ENCODE data around the gene FUT8.

The FUT8 gene

DNA sequence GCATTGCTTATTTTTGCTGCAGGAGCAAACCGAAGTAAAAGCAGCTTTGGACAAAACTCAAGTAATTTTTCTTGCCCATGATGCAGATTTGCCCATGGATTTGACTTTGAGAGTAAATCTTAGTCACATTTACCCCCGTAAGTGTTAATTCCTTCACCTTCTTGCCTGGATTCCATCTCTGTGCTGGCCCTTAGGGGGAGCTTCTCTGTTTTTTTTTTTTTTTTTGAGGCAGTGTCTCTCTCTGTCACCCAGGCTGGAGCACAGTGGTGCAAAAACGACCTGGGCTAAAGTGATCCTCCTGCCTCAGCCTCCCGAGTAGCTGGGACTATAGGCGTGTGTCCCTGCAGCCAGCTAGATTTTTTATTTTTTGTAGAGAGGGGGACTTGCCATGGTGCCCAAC, 210.2 kb downstream of the FUT8 start:
- no peaks in the 10 kb centered on the region for H4K20me1 ChIP-seq (ENCODE audit: insufficient read depth)
- TF ChIP-seq, protein P1, sequence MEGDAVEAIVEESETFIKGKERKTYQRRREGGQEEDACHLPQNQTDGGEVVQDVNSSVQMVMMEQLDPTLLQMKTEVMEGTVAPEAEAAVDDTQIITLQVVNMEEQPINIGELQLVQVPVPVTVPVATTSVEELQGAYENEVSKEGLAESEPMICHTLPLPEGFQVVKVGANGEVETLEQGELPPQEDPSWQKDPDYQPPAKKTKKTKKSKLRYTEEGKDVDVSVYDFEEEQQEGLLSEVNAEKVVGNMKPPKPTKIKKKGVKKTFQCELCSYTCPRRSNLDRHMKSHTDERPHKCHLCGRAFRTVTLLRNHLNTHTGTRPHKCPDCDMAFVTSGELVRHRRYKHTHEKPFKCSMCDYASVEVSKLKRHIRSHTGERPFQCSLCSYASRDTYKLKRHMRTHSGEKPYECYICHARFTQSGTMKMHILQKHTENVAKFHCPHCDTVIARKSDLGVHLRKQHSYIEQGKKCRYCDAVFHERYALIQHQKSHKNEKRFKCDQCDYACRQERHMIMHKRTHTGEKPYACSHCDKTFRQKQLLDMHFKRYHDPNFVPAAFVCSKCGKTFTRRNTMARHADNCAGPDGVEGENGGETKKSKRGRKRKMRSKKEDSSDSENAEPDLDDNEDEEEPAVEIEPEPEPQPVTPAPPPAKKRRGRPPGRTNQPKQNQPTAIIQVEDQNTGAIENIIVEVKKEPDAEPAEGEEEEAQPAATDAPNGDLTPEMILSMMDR (conservative IDR thresholded peaks at IDR 0.05; ENCODE audit: low read depth, low read length), result no peak
- H3K4me2 ChIP-seq, result no peak overlapping the region
- no peak overlapping the region for H3K27ac ChIP-seq
- H3K27me3 ChIP-seq (ENCODE audit: insufficient read depth, low read depth), result no peaks in the 10 kb centered on the region
- no peaks in the 10 kb centered on the region for H3K36me3 ChIP-seq (ENCODE audit: insufficient read depth)
- no peaks in the 10 kb centered on the region for H3K4me1 ChIP-seq (ENCODE audit: low read depth, poor library complexity, severe bottlenecking)
- H3K79me2 ChIP-seq (ENCODE audit: insufficient read depth, low read depth), result no peaks in the 10 kb centered on the region
- H2AFZ ChIP-seq (ENCODE audit: low read depth), result no peak overlapping the region
- H3K9ac ChIP-seq, result no peak overlapping the region
- H3K4me3 ChIP-seq (IDR thresholded peaks at IDR 0.05; ENCODE audit: insufficient read depth, low read depth, low read length), result no peak overlapping the region

DNA sequence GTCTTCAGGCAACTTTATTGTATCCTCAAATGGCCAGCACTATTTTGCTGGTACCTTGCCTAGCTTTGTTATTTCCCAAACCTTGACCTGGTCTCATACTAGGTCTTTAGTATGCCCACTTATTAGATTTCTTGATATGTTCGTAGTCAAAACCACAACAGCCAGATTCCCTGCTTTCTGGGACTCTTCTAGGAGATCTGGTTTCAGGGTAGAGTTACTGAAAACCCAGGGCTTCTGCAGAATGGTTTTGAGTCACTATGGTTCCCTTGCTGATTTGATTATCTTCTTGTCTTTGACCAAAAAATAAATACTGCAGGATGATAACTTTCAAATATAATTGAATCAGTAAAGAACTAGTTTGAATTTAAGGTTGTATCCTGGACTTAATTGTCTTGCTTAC, 211.2 kb downstream of the FUT8 start:
- H3K4me3 ChIP-seq (IDR thresholded peaks at IDR 0.05; ENCODE audit: insufficient read depth, low read depth, low read length), result no peak overlapping the region
- H3K4me1 ChIP-seq (ENCODE audit: low read depth, poor library complexity, severe bottlenecking), result no peaks in the 10 kb centered on the region
- H3K9ac ChIP-seq, result no peak overlapping the region
- H3K4me2 ChIP-seq, result no peak overlapping the region
- H3K36me3 ChIP-seq (ENCODE audit: insufficient read depth), result no peaks in the 10 kb centered on the region
- H3K27me3 ChIP-seq (ENCODE audit: insufficient read depth, low read depth), result no peaks in the 10 kb centered on the region
- TF ChIP-seq, protein P1 (conservative IDR thresholded peaks at IDR 0.05; ENCODE audit: low read depth, low read length), result no peak
- H2AFZ ChIP-seq (ENCODE audit: low read depth), result no peak overlapping the region
- no peaks in the 10 kb centered on the region for H3K79me2 ChIP-seq (ENCODE audit: insufficient read depth, low read depth)
- H3K27ac ChIP-seq, result no peak overlapping the region
- H4K20me1 ChIP-seq (ENCODE audit: insufficient read depth), result no peaks in the 10 kb centered on the region

DNA sequence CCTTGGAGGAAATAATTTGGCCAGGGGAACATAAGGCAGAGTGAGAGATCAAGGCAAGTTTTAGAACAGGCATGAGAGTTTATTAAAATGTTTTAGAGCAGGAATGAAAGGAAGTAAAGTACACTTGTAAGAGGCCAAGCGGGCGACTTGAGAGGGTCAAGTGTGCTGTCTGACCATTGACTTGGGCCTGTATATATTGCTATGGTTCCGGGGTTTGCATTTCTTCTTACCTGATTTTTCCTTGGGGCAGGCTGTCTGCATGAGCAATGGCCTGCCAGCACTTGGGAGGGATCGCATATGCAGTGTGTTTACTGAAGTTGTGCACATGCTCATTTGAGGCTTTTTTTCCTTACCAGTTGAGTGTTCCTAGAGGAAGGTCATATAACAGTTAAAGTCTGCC, 214.8 kb downstream of the FUT8 start:
- Histone ChIP-seq H3K27me3 (ENCODE audit: insufficient read depth, low read depth) (no peaks in the 10 kb centered on the region), H3K4me2 (no peak overlapping the region), H3K79me2 (ENCODE audit: insufficient read depth, low read depth) (no peaks in the 10 kb centered on the region), H3K4me1 (ENCODE audit: low read depth, poor library complexity, severe bottlenecking) (peaks cover 6% of the 10 kb centered on the region), H3K36me3 (ENCODE audit: insufficient read depth) (no peaks in the 10 kb centered on the region), H3K27ac (no peak overlapping the region), H4K20me1 (ENCODE audit: insufficient read depth) (no peaks in the 10 kb centered on the region), H3K4me3 (IDR thresholded peaks at IDR 0.05; ENCODE audit: insufficient read depth, low read depth, low read length) (no peak overlapping the region), H3K9ac (no peak overlapping the region), H2AFZ (ENCODE audit: low read depth) (no peak overlapping the region)
- TF ChIP-seq, protein P1 (conservative IDR thresholded peaks at IDR 0.05; ENCODE audit: low read depth, low read length), result no peak

DNA sequence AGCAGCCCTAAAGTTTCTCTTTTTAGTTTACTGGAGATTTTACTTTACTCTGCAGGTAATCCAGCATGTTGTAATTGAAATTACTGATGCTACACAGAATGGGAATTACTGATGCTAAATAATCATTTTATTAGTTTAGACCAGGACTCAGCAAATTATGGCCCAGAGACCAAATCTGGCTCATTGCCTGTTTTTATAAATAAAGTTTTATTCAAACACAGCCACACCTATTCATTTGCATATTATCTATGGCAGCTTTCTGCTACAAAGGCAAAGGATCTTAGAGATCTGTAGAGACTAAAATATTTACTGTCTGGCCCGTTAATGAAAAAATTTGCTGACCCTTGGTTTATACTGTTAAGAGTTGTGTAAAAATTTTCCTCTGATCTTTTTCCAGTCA, 216.1 kb downstream of the FUT8 start:
- no peaks in the 10 kb centered on the region for H3K27me3 ChIP-seq (ENCODE audit: insufficient read depth, low read depth)
- H3K4me2 ChIP-seq, result no peak overlapping the region
- H3K4me1 ChIP-seq (ENCODE audit: low read depth, poor library complexity, severe bottlenecking), result peaks cover 6% of the 10 kb centered on the region
- no peaks in the 10 kb centered on the region for H4K20me1 ChIP-seq (ENCODE audit: insufficient read depth)
- H3K9ac ChIP-seq, result no peak overlapping the region
- H3K36me3 ChIP-seq (ENCODE audit: insufficient read depth), result no peaks in the 10 kb centered on the region
- H3K79me2 ChIP-seq (ENCODE audit: insufficient read depth, low read depth), result no peaks in the 10 kb centered on the region
- no peak overlapping the region for H2AFZ ChIP-seq (ENCODE audit: low read depth)
- H3K4me3 ChIP-seq (IDR thresholded peaks at IDR 0.05; ENCODE audit: insufficient read depth, low read depth, low read length), result no peak overlapping the region
- TF ChIP-seq, protein P1 (conservative IDR thresholded peaks at IDR 0.05; ENCODE audit: low read depth, low read length), result no peak
- no peak overlapping the region for H3K27ac ChIP-seq
